Suprapubic skin (tissue), 4 donors: ENCODE results near the gene MEX3D.

Source experiments
- CTCF ChIP-seq, 2 donors: fragments of 200-600 bp in 1 of 2; fragments of 450-650 bp in 1 of 2; sonication (generic) in 1 of 2; IDR thresholded peaks; one replicate each; pipeline ENCODE4 v1.5.1; 2016 to 2019; ENCODE audit warnings: antibody characterized with exemption in 2 of 2, mild to moderate bottlenecking in 1 of 2, moderate library complexity in 1 of 2
- EP300 ChIP-seq: sonication (generic); formaldehyde crosslinking; IDR thresholded peaks from one replicate; pipeline ENCODE4 v1.6.1; 2017; ENCODE audit warnings: antibody characterized with exemption
- POLR2A ChIP-seq, 2 donors: fragments of 450-650 bp; IDR thresholded peaks; one replicate each; pipeline ENCODE4 v1.6.1; 2017; ENCODE audit warnings: antibody characterized with exemption in 2 of 2, mild to moderate bottlenecking in 2 of 2, moderate library complexity in 2 of 2
- POLR2AphosphoS5 ChIP-seq, 3 donors: sonication (generic); formaldehyde crosslinking; IDR thresholded peaks; one replicate each; pipeline ENCODE4 v1.6.1; 2017; ENCODE audit warnings: antibody characterized with exemption in 3 of 3

DNA sequence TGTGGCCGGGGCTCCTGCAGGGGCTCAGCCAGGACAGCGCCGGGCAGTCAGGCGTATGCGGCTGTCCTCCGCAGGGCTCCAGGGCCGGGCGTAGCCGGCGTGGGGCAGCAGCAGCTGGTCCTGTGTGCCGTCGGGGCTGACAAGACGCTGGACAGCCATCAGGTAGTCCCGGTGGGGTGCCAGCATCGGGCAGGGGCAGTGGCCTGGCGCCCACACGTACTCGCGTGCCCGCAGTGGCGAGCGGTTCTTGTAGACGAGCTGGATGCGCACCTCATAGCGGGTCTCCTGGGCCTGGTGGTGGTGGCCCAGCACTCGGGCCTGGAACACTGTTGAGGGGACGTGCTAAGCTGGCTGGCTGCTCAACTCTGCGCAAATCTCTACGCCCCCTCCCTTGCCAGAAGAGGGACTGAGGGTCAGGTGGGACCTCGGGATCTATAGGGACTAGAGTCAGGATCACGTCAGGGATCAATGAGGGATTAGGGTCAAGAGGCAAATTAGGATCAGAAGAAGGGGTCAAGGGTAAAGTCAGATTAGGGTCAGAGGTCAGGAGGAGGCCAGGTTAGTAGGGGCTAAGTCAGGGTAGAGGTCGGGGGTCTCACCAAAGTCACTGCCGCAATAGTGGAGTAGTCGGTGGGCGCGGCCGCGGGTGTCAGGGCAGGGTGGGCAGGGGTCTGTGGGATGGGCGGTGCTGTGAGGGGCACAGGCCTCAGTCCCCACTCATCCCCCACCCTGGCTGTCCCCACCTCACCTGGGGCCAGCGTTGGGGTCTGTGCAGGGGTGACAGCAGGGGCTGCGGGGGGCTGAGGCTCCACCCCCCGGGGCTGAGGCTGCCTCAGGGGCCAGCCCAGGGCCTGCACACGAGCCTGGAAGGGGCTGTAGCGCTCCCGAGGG is 61.9 kb downstream of the MEX3D start:
- no peak for TF ChIP-seq CTCF (IDR thresholded peaks at IDR 0.05)
- no peak for TF ChIP-seq POLR2AphosphoS5 (IDR thresholded peaks at IDR 0.05)
- no peak for TF ChIP-seq EP300
- TF ChIP-seq POLR2A (IDR thresholded peaks at IDR 0.05): no peak
